ENCODE data around the gene FARP1. TPM values are rescaled to one million over a fixed set of nuclear protein-coding genes. Genes with fewer than 3 reads are reported as not detected.
A peak's percentile ranks its signal among the peaks of the same experiment; 100 is the strongest.

FARP1 gene
- total and polyA plus RNA-seq, 4 experiments from 2014 or later: 0.26 to 1.5 (median 0.42) TPM; not detected in 1

GRCh38 chr13:98397861-98398260 is 255.0 kb downstream of the FARP1 start:
- no peak for DNase-seq
- intact Hi-C loops (cut with micrococcal nuclease): no loop called here
- ChIA-PET CTCF (ENCODE audit: partially characterized antibody) (no interaction called here), POLR2A (ENCODE audit: partially characterized antibody) (no interaction called here)
- H3K36me3 ChIP-seq (ENCODE audit: insufficient read depth, low read length): no peaks in the 10 kb centered on the region
- H3K27me3 Mint-ChIP-seq: peaks cover 0 to 14% of the 10 kb centered on the region in 2 donors
- H3K4me3 Mint-ChIP-seq: no peak overlapping the region
- H3K9me3 ChIP-seq (ENCODE audit: control insufficient read depth in 1 of 2, low read length in 2 of 2): no peaks in the 10 kb centered on the region
- H3K9me3 Mint-ChIP-seq: no peaks in the 10 kb centered on the region
- no peak overlapping the region for H3K27ac Mint-ChIP-seq
- no peaks in the 10 kb centered on the region for H3K36me3 Mint-ChIP-seq
- no peak overlapping the region for H3K4me3 ChIP-seq (ENCODE audit: low read length in 2 of 2)
- no peaks in the 10 kb centered on the region for H3K27me3 ChIP-seq (ENCODE audit: insufficient read depth, low read length)
- no peaks in the 10 kb centered on the region for H3K4me1 Mint-ChIP-seq
- H3K27ac ChIP-seq (ENCODE audit: low read depth, low read length): no peak overlapping the region
- H3K4me1 ChIP-seq (ENCODE audit: insufficient read depth, low read length): no peaks in the 10 kb centered on the region

- Histone ChIP-seq H3K4me1 (ENCODE audit: insufficient read depth, low read length) (no peaks in the 10 kb centered on the region), H3K27me3 (ENCODE audit: insufficient read depth, low read length) (no peaks in the 10 kb centered on the region), H3K9me3 (ENCODE audit: control insufficient read depth in 1 of 2, low read length in 2 of 2) (no peaks in the 10 kb centered on the region), H3K36me3 (ENCODE audit: insufficient read depth, low read length) (no peaks in the 10 kb centered on the region), H3K27ac (ENCODE audit: low read depth, low read length) (no peak overlapping the region), H3K4me3 (ENCODE audit: low read length in 2 of 2) (no peak overlapping the region)
- Mint-ChIP-seq H3K27ac (no peak overlapping the region), H3K4me1 (no peaks in the 10 kb centered on the region), H3K36me3 (no peaks in the 10 kb centered on the region), H3K9me3 (no peaks in the 10 kb centered on the region), H3K27me3 (peaks cover 0 to 14% of the 10 kb centered on the region in 2 donors), H3K4me3 (no peak overlapping the region)
- CTCF ChIA-PET (ENCODE audit: partially characterized antibody): no interaction called here
- DNase-seq: no peak
- POLR2A ChIA-PET (ENCODE audit: partially characterized antibody): no interaction called here
- intact Hi-C loops (cut with micrococcal nuclease): no loop called here
Measured at GRCh38 chr13:98398581-98398980, 255.7 kb downstream of the FARP1 start.

- Histone ChIP-seq H3K36me3 (ENCODE audit: insufficient read depth, low read length) (no peaks in the 10 kb centered on the region), H3K9me3 (ENCODE audit: control insufficient read depth in 1 of 2, low read length in 2 of 2) (no peaks in the 10 kb centered on the region), H3K27me3 (ENCODE audit: insufficient read depth, low read length) (no peaks in the 10 kb centered on the region), H3K27ac (ENCODE audit: low read depth, low read length) (no peak overlapping the region), H3K4me3 (ENCODE audit: low read length in 2 of 2) (no peak overlapping the region), H3K4me1 (ENCODE audit: insufficient read depth, low read length) (no peaks in the 10 kb centered on the region)
- no peaks in the 10 kb centered on the region for H3K9me3 Mint-ChIP-seq
- no peak for DNase-seq
- H3K36me3 Mint-ChIP-seq: no peaks in the 10 kb centered on the region
- no peaks in the 10 kb centered on the region for H3K4me1 Mint-ChIP-seq
- H3K27ac Mint-ChIP-seq: no peak overlapping the region
- peaks cover 0 to 14% of the 10 kb centered on the region in 2 donors for H3K27me3 Mint-ChIP-seq
- intact Hi-C loops (cut with micrococcal nuclease): no loop called here
- CTCF ChIA-PET (ENCODE audit: partially characterized antibody): no interaction called here
- POLR2A ChIA-PET (ENCODE audit: partially characterized antibody): no interaction called here
- no peak overlapping the region for H3K4me3 Mint-ChIP-seq
Measured at GRCh38 chr13:98399756-98400155, 256.9 kb downstream of the FARP1 start.

GRCh38 chr13:98401934-98402333 is 259.0 kb downstream of the FARP1 start:
- H3K27me3 Mint-ChIP-seq: peaks cover 1 to 10% of the 10 kb centered on the region in 2 donors
- H3K9me3 Mint-ChIP-seq: no peaks in the 10 kb centered on the region
- intact Hi-C loops (cut with micrococcal nuclease): no loop called here
- Histone ChIP-seq H3K4me1 (ENCODE audit: insufficient read depth, low read length) (no peaks in the 10 kb centered on the region), H3K27me3 (ENCODE audit: insufficient read depth, low read length) (no peaks in the 10 kb centered on the region), H3K27ac (ENCODE audit: low read depth, low read length) (no peak overlapping the region), H3K9me3 (ENCODE audit: control insufficient read depth in 1 of 2, low read length in 2 of 2) (no peaks in the 10 kb centered on the region), H3K36me3 (ENCODE audit: insufficient read depth, low read length) (no peaks in the 10 kb centered on the region), H3K4me3 (ENCODE audit: low read length in 2 of 2) (no peak overlapping the region)
- CTCF ChIA-PET (ENCODE audit: partially characterized antibody): interaction anchor here (1.2 kb wide), 1 partner anchor 251 kb away, joined by 4 read pairs; no protein-coding TSS in a partner anchor
- H3K27ac Mint-ChIP-seq: no peak overlapping the region
- H3K4me3 Mint-ChIP-seq: no peak overlapping the region
- no peaks in the 10 kb centered on the region for H3K36me3 Mint-ChIP-seq
- DNase-seq: no peak
- POLR2A ChIA-PET (ENCODE audit: partially characterized antibody): no interaction called here
- no peaks in the 10 kb centered on the region for H3K4me1 Mint-ChIP-seq

- Mint-ChIP-seq H3K4me1 (no peaks in the 10 kb centered on the region), H3K27ac (no peak overlapping the region), H3K36me3 (no peaks in the 10 kb centered on the region), H3K4me3 (no peak overlapping the region), H3K27me3 (peaks cover 2 to 6% of the 10 kb centered on the region in 2 donors), H3K9me3 (no peaks in the 10 kb centered on the region)
- Histone ChIP-seq H3K27me3 (ENCODE audit: insufficient read depth, low read length) (no peaks in the 10 kb centered on the region), H3K9me3 (ENCODE audit: control insufficient read depth in 1 of 2, low read length in 2 of 2) (no peaks in the 10 kb centered on the region), H3K4me3 (ENCODE audit: low read length in 2 of 2) (no peak overlapping the region), H3K27ac (ENCODE audit: low read depth, low read length) (no peak overlapping the region), H3K4me1 (ENCODE audit: insufficient read depth, low read length) (no peaks in the 10 kb centered on the region), H3K36me3 (ENCODE audit: insufficient read depth, low read length) (no peaks in the 10 kb centered on the region)
- ChIA-PET POLR2A (ENCODE audit: partially characterized antibody) (no interaction called here), CTCF (ENCODE audit: partially characterized antibody) (interaction anchor here (1.2 to 1.4 kb wide), 2 partner anchors 250 kb away, joined by 4 read pairs; no protein-coding TSS in a partner anchor)
- DNase-seq: no peak
- intact Hi-C loops (cut with micrococcal nuclease): no loop called here
Measured at GRCh38 chr13:98403076-98403475, 260.2 kb downstream of the FARP1 start.

GRCh38 chr13:98405107-98405571 is 262.2 kb downstream of the FARP1 start:
- intact Hi-C loops (cut with micrococcal nuclease): no loop called here
- Mint-ChIP-seq H3K36me3 (no peaks in the 10 kb centered on the region), H3K4me3 (no peak overlapping the region), H3K27ac (peak overlapping the region in 1 of 7 donors; percentile 9), H3K4me1 (no peaks in the 10 kb centered on the region), H3K9me3 (no peaks in the 10 kb centered on the region), H3K27me3 (peaks cover 2 to 10% of the 10 kb centered on the region in 2 donors)
- Histone ChIP-seq H3K4me1 (ENCODE audit: insufficient read depth, low read length) (no peaks in the 10 kb centered on the region), H3K36me3 (ENCODE audit: insufficient read depth, low read length) (no peaks in the 10 kb centered on the region), H3K27me3 (ENCODE audit: insufficient read depth, low read length) (no peaks in the 10 kb centered on the region), H3K4me3 (ENCODE audit: low read length in 2 of 2) (no peak overlapping the region), H3K27ac (ENCODE audit: low read depth, low read length) (no peak overlapping the region), H3K9me3 (ENCODE audit: control insufficient read depth in 1 of 2, low read length in 2 of 2) (no peaks in the 10 kb centered on the region)
- ChIA-PET CTCF (ENCODE audit: partially characterized antibody) (interaction anchor here (1.2 kb wide), 1 partner anchor 248 kb away, joined by 4 read pairs; no protein-coding TSS in a partner anchor), POLR2A (ENCODE audit: partially characterized antibody) (interaction anchor here (1.2 kb wide), 1 partner anchor 8 kb away, joined by 3 read pairs; no protein-coding TSS in a partner anchor)
- no peak for DNase-seq

- DNase-seq: no peak
- H3K27ac ChIP-seq (ENCODE audit: low read depth, low read length): no peak overlapping the region
- H3K9me3 ChIP-seq (ENCODE audit: control insufficient read depth in 1 of 2, low read length in 2 of 2): no peaks in the 10 kb centered on the region
- H3K36me3 ChIP-seq (ENCODE audit: insufficient read depth, low read length): no peaks in the 10 kb centered on the region
- no peak overlapping the region for H3K27ac Mint-ChIP-seq
- no peak overlapping the region for H3K4me3 ChIP-seq (ENCODE audit: low read length in 2 of 2)
- no peaks in the 10 kb centered on the region for H3K4me1 Mint-ChIP-seq
- peaks cover 2 to 12% of the 10 kb centered on the region in 2 donors for H3K27me3 Mint-ChIP-seq
- ChIA-PET POLR2A (ENCODE audit: partially characterized antibody) (interaction anchor here (1.2 kb wide), 1 partner anchor 9 kb away, joined by 3 read pairs; no protein-coding TSS in a partner anchor), CTCF (ENCODE audit: partially characterized antibody) (interaction anchor here (0.6 to 1.2 kb wide), 2 partner anchors 247 to 303 kb away, joined by 3 to 4 read pairs; no protein-coding TSS in a partner anchor)
- intact Hi-C loops (cut with micrococcal nuclease): no loop called here
- no peaks in the 10 kb centered on the region for H3K36me3 Mint-ChIP-seq
- no peaks in the 10 kb centered on the region for H3K27me3 ChIP-seq (ENCODE audit: insufficient read depth, low read length)
- no peaks in the 10 kb centered on the region for H3K9me3 Mint-ChIP-seq
- no peak overlapping the region for H3K4me3 Mint-ChIP-seq
- no peaks in the 10 kb centered on the region for H3K4me1 ChIP-seq (ENCODE audit: insufficient read depth, low read length)
Measured at GRCh38 chr13:98405690-98406344, 262.9 kb downstream of the FARP1 start.
